HG03558 (cell line): Measurements from ENCODE around the gene DNAJC30.

Experiments
- ATAC-seq: cut with Tn5 transposase; IDR thresholded peaks from one replicate; pipeline ENCODE4 v1.9.1; 2021; ENCODE audit warnings: moderate number of reproducible peaks; ENCODE audit not compliant: unreplicated experiment; ENCODE audit errors: extremely low read depth

The DNAJC30 gene

GRCh38 chr7:73652541-73652949 is 30.7 kb downstream of the DNAJC30 start:
- no peak for ATAC-seq

- ATAC-seq, result no peak
Measured at GRCh38 chr7:73650524-73650923, 32.7 kb downstream of the DNAJC30 start.

GRCh38 chr7:73649576-73649975 is 33.7 kb downstream of the DNAJC30 start:
- ATAC-seq, result no peak

GRCh38 chr7:73648593-73649332 is 34.5 kb downstream of the DNAJC30 start:
- ATAC-seq, result no peak

- no peak for ATAC-seq
Measured at GRCh38 chr7:73647725-73648592, 35.3 kb downstream of the DNAJC30 start.

GRCh38 chr7:73646785-73647724 is 36.2 kb downstream of the DNAJC30 start:
- ATAC-seq, result no peak

- no peak for ATAC-seq
Measured at GRCh38 chr7:73645643-73646174, 37.5 kb downstream of the DNAJC30 start.

- ATAC-seq, result no peak
Measured at GRCh38 chr7:73644688-73645286, 38.5 kb downstream of the DNAJC30 start.

GRCh38 chr7:73642834-73643233 is 40.4 kb downstream of the DNAJC30 start:
- ATAC-seq, result no peak

GRCh38 chr7:73638911-73639310 is 44.3 kb downstream of the DNAJC30 start:
- no peak for ATAC-seq

GRCh38 chr7:73635428-73636200 is 47.6 kb downstream of the DNAJC30 start:
- no peak for ATAC-seq

GRCh38 chr7:73633844-73634243 is 49.4 kb downstream of the DNAJC30 start:
- ATAC-seq, result no peak

- ATAC-seq, result no peak
Measured at GRCh38 chr7:73633323-73633722, 49.9 kb downstream of the DNAJC30 start.

GRCh38 chr7:73631558-73631957 is 51.7 kb downstream of the DNAJC30 start:
- ATAC-seq, result no peak
